ENCODE data around the gene CLDN16.

Gene CLDN16

DNA sequence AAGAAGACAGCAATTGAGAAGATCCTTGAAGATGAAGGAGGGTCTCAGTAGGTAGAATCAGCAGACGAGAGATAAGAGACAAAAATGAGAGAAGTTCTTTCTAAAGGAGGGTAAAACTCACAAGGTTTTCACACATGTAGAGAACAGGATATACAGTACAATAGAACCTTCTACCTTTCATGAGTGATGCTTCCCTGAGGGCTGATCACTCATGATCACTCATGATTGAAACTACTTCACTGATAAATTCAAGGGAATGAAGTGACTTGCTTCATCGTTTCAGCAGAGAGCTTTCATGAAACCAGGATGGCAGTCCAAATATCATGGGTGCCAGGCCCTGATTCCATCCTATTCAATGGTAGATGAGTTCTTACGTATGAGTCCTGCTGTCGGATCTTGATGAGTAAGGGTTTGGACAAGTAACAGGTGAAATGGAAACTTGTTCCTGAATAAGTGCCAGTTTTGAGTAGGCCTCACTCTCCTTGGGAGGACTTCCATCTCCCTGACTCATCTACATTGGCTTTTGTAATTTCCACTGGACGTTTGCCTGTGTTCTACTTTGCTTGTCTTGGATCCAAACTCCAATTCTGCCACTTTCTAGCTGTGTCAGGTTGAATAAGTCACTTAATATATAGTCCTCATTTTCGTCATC lies 9.6 kb upstream of the CLDN16 start:
- TF ChIP-seq, protein P1, sequence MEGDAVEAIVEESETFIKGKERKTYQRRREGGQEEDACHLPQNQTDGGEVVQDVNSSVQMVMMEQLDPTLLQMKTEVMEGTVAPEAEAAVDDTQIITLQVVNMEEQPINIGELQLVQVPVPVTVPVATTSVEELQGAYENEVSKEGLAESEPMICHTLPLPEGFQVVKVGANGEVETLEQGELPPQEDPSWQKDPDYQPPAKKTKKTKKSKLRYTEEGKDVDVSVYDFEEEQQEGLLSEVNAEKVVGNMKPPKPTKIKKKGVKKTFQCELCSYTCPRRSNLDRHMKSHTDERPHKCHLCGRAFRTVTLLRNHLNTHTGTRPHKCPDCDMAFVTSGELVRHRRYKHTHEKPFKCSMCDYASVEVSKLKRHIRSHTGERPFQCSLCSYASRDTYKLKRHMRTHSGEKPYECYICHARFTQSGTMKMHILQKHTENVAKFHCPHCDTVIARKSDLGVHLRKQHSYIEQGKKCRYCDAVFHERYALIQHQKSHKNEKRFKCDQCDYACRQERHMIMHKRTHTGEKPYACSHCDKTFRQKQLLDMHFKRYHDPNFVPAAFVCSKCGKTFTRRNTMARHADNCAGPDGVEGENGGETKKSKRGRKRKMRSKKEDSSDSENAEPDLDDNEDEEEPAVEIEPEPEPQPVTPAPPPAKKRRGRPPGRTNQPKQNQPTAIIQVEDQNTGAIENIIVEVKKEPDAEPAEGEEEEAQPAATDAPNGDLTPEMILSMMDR (conservative IDR thresholded peaks at IDR 0.05; ENCODE audit: low read depth, low read length) = no peak
- no peak overlapping the region for H3K4me3 ChIP-seq (ENCODE audit: low read length)
- DNase-seq (ENCODE audit: low read depth) = no peak

DNA sequence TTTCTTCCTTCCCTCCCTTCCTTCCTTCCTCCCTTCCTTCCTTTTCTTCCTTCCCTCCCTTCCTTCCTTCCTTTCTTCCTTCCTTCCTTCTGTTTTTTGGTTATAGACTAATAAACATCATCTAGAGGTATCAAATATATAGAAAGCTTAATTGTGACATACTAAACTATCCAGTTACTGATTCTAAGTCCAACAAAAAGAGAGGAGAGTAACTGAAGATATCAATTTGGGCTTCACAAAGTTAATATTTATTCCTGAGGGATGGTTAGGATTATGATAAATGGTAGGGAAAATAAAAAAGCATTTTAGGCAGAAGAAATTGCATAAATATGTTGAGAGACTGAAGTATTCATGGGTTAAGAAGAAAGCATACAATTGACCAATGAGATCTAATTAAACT lies 7.8 kb upstream of the CLDN16 start:
- TF ChIP-seq, protein P1 (conservative IDR thresholded peaks at IDR 0.05; ENCODE audit: low read depth, low read length) = no peak
- H3K4me3 ChIP-seq (ENCODE audit: low read length) = no peak overlapping the region
- no peak for DNase-seq (ENCODE audit: low read depth)

DNA sequence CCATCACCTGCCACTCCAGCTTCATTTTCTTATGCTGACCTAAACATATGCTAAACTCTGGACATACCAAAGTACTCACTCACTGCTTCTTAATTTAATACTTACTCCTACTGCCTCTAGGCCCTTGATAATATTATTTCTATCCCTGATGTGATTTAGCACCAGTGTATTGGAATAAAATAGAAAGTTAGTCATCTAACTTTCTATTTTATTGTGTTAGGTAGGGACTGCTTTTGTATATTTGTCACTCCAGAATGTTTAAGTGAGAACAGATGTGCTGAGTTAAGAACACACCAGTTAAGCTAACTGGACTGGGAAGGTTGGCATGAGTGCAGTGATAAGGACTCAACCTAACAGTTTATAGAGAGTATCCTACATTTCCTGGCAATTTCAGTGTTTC lies 6.5 kb upstream of the CLDN16 start:
- TF ChIP-seq, protein P1 (conservative IDR thresholded peaks at IDR 0.05; ENCODE audit: low read depth, low read length) = no peak
- DNase-seq (ENCODE audit: low read depth) = no peak
- H3K4me3 ChIP-seq (ENCODE audit: low read length) = no peak overlapping the region

DNA sequence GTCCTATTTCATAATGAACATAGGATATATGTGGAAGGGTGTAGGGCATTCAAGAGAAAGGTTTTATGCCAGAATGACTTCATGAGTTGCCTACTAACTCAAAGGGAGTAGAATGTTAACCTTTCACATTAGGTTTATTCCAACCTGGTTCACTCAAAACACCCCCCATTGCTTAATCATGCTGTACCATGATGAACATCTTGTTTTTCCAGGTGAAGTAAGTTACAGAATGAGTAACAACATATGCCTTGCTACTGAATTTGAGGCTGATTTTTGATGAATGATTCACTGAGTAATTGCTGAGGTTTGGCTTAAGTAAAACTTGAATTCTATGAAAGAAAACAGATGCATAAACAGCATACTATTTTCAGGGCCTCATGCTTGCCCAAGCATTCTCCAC lies 5.9 kb upstream of the CLDN16 start:
- TF ChIP-seq, protein P1 (conservative IDR thresholded peaks at IDR 0.05; ENCODE audit: low read depth, low read length) = no peak
- no peak for DNase-seq (ENCODE audit: low read depth)
- no peak overlapping the region for H3K4me3 ChIP-seq (ENCODE audit: low read length)

DNA sequence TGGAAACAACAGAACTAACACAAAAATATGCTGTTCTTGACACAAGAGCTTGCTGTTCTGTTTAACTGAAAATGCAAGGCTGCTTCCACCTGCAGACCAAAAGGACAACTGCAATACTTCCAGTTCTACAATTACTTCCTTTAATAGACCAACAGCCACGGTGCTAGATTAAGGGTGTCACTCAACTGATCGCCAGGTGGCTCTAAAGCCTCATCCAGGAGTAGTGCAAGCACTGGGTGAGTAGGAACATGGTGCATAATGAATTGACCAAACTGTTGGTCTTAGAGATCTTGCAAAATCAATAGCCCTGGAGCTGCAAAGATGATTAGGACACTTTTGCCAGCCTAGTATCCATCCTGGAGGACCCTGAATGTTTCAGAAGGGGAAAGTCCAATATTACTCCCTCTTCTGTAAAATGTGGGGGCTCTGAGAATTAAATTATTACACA lies 3.6 kb upstream of the CLDN16 start:
- DNase-seq (ENCODE audit: low read depth) = no peak
- TF ChIP-seq, protein P1 (conservative IDR thresholded peaks at IDR 0.05; ENCODE audit: low read depth, low read length) = peak; percentile 61
- H3K4me3 ChIP-seq (ENCODE audit: low read length) = no peak overlapping the region

DNA sequence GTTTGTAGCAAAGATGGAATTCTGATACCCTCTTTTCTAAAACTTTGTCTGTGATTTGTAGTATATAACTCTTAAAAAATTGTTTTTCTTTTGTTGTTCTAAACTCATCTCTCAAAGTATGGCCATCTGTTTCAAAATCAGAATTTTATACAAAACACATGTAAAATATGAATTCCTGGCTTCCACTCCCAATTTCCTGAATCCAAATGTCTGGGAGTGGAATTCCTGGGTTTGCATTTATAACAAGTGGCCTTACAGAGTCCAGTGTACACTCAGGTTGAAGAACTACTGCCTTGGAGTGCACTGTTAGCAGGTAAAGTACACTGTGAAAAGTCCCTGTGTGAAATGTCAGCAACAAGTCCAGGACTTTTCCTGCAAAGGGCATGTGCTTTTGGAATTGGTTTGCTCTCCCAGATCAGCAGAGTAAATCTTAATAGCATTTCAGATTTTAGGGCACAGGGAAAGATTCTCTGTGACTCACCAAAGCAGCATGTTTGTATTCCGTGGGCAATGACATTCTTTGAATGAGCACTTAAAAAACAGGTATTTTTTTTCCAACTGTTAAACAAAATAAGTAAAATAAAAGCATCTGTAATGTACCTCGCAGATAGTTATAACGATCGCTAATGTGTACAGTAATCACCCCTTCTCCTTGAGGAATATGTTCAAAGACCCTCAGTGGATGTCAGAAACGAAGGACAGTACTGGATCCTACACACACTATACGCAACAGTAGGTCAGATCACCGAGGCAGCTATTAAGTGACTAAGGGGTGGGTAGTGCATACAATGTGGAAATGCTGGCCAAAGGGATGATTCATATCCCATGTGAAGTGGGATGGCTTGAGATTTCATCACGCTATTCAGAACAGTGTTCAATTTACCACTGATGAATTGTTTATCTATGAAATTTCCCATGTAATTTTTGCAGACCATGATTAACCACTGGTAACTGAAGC lies 2.0 kb upstream of the CLDN16 start:
- peak; percentile 79 for DNase-seq (ENCODE audit: low read depth)
- TF ChIP-seq, protein P1 (conservative IDR thresholded peaks at IDR 0.05; ENCODE audit: low read depth, low read length) = no peak
- peak overlapping the region; percentile 16 for H3K4me3 ChIP-seq (ENCODE audit: low read length)
